ENCODE results near the gene KLHL42. TPM values are rescaled to one million over a fixed set of nuclear protein-coding genes. Genes with fewer than 3 reads are reported as not detected.

The KLHL42 gene
- total RNA-seq, 2 donors from 2014 or later, result 32.7 to 36.6 TPM

DNA sequence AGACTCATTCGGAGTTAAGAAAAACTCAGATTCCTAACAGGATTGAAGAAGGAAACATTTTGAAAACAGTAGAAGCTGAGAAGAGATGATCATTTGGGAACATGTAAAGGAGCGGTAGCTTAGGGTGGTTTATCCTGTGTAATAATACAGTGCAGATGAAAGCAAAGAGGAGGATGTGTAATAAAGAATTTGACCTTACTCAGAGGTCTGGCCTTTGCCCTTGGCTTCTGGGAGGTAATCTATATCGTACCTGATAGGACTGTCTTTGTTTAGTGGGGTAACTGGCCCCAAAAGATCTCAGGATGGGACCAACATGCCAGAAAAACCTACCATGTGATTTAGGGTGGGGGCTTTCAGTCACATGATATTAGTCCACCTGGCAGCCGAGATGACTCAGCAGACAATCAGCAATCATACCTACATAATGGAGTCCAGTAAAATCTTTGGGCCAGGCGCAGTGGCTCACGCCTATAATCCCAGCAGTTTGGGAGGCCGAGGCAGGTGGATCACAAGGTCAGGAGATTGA, 23.3 kb upstream of the KLHL42 start:
- DNase-seq (no peak), ATAC-seq (no peak)
- H3K36me3 ChIP-seq (replicated peaks in 1 of 2; ENCODE audit: insufficient read depth in 1 of 2, low read depth in 2 of 2), result peaks cover 0 to 5% of the 10 kb centered on the region in 2 donors
- no peaks in the 10 kb centered on the region for H3K9me3 ChIP-seq
- peaks cover 18% of the 10 kb centered on the region for H3K4me1 ChIP-seq
- no peak overlapping the region for H3K4me3 ChIP-seq
- H3K27ac ChIP-seq, result no peak overlapping the region
- intact Hi-C loops (cut with DNase I), result no loop called here
- WGBS, 2 donors, result 83 to 93% methylated on average over 6 to 7 of the region's 7 CpGs
- TF ChIP-seq POLR2A (IDR thresholded peaks at IDR 0.05), result no peak
- TF ChIP-seq, protein P1, sequence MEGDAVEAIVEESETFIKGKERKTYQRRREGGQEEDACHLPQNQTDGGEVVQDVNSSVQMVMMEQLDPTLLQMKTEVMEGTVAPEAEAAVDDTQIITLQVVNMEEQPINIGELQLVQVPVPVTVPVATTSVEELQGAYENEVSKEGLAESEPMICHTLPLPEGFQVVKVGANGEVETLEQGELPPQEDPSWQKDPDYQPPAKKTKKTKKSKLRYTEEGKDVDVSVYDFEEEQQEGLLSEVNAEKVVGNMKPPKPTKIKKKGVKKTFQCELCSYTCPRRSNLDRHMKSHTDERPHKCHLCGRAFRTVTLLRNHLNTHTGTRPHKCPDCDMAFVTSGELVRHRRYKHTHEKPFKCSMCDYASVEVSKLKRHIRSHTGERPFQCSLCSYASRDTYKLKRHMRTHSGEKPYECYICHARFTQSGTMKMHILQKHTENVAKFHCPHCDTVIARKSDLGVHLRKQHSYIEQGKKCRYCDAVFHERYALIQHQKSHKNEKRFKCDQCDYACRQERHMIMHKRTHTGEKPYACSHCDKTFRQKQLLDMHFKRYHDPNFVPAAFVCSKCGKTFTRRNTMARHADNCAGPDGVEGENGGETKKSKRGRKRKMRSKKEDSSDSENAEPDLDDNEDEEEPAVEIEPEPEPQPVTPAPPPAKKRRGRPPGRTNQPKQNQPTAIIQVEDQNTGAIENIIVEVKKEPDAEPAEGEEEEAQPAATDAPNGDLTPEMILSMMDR (IDR thresholded peaks at IDR 0.05), result no peak
- no peaks in the 10 kb centered on the region for H3K27me3 ChIP-seq

DNA sequence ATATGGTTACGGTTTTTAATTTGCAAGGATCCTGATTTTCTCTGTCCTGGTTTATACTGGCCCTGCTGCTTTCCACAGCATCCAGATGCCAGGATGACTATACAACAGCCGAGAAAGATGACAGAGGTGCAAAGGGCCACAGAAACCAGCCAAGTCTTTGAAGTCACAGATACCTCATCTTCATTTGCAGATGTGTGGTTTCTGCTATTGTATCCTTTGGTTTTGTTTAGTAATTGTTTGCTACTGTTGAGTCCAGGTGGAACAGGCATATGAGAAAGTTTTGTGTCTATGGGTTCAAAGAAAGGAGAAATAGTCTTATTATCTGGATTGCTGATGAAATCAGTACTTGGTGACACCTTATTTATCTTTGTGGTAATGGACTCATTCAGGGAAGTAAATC, 17.3 kb upstream of the KLHL42 start:
- WGBS, 2 donors, result 82 to 98% methylated on average over 2 of the region's 2 CpGs
- no peak for ATAC-seq

DNA sequence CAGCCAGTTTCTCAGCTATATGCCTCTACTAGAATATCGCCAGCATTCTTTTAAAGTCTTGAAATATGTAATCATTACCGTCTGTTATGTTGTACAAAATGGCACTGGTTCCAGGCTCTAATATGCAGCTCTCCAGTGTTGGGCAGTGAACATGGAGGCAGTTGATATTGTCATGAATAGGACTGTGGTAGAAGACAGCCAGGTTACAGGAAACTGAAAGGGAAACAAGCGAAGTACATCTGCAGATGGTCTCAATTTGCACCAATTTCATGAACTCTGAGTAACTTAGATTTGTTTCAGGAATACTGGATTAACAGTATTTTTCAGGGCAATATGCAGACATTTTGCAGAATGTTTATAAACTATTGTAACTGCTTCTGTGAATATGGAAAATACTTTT, 13.4 kb upstream of the KLHL42 start:
- 94% methylated on average over 3 of the region's 3 CpGs for WGBS, 2 donors
- Histone ChIP-seq H3K4me3 (no peak overlapping the region), H3K36me3 (replicated peaks in 1 of 2; ENCODE audit: insufficient read depth in 1 of 2, low read depth in 2 of 2) (no peaks in the 10 kb centered on the region), H3K27me3 (no peaks in the 10 kb centered on the region), H3K4me1 (no peaks in the 10 kb centered on the region), H3K9me3 (no peaks in the 10 kb centered on the region), H3K27ac (no peak overlapping the region)
- TF ChIP-seq POLR2A (IDR thresholded peaks at IDR 0.05), result no peak
- TF ChIP-seq, protein P1 (IDR thresholded peaks at IDR 0.05), result no peak
- ATAC-seq, result no peak
- intact Hi-C loops (cut with DNase I), result no loop called here
- DNase-seq, result no peak

More for the DNA sequence above, 17.3 kb upstream of the KLHL42 start:
- H3K27me3 ChIP-seq, result no peaks in the 10 kb centered on the region
- TF ChIP-seq, protein P1 (IDR thresholded peaks at IDR 0.05), result no peak
- no peak for TF ChIP-seq POLR2A (IDR thresholded peaks at IDR 0.05)
- no peaks in the 10 kb centered on the region for H3K9me3 ChIP-seq
- no peak overlapping the region for H3K4me3 ChIP-seq
- DNase-seq, result no peak
- no peak overlapping the region for H3K27ac ChIP-seq
- no peaks in the 10 kb centered on the region for H3K36me3 ChIP-seq (replicated peaks in 1 of 2; ENCODE audit: insufficient read depth in 1 of 2, low read depth in 2 of 2)
- intact Hi-C loops (cut with DNase I), result no loop called here
- H3K4me1 ChIP-seq, result no peaks in the 10 kb centered on the region

DNA sequence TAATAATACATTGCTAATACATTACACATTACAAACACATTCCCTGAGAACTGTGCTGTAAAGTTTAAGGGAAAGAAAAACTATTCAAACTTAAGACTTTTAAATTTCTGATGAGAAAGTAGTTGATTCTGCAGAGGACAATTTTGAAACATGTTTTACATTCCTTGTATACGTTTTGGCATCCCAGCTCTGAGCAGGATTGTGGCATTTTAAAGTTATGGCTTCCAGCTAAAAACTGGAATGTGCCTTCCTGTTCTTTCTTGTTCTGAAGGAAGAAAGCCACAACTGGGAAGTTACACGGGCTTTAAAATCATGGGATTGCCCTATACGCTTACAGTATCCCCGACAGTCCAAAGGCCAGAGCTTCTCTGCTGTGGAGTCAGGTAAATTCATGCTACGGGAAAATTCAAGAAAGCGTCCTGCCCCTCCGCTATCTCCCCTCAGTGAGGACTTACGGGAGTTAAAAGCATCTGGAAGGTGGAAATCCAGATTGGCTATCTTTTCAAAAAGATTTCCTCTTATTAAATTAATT, 10.8 kb upstream of the KLHL42 start:
- Histone ChIP-seq H3K36me3 (replicated peaks in 1 of 2; ENCODE audit: insufficient read depth in 1 of 2, low read depth in 2 of 2) (no peaks in the 10 kb centered on the region), H3K27me3 (no peaks in the 10 kb centered on the region), H3K4me3 (no peak overlapping the region), H3K27ac (no peak overlapping the region), H3K4me1 (no peaks in the 10 kb centered on the region), H3K9me3 (no peaks in the 10 kb centered on the region)
- ATAC-seq (no peak), DNase-seq (no peak)
- intact Hi-C loops (cut with DNase I), result no loop called here
- 82 to 89% methylated on average over 8 of the region's 8 CpGs for WGBS, 2 donors
- TF ChIP-seq, protein P1 (IDR thresholded peaks at IDR 0.05), result no peak
- TF ChIP-seq POLR2A (IDR thresholded peaks at IDR 0.05), result no peak

Data from body of pancreas (tissue), 4 donors.